GM12872 (cell line): ENCODE measurements around the gene ADAMTS20.

Experiments
- CTCF ChIP-seq: IDR thresholded peaks from 3 replicates; pipeline ENCODE4 v1.5.1; 2011; ENCODE audit warnings: low read depth, mild to moderate bottlenecking, low read length, moderate library complexity; ENCODE audit not compliant: insufficient read depth

Gene ADAMTS20

GRCh38 chr12:43329375-43329774 lies 222.6 kb downstream of the ADAMTS20 start:
- TF ChIP-seq CTCF: no peak

GRCh38 chr12:43325786-43326185 lies 226.2 kb downstream of the ADAMTS20 start:
- no peak for TF ChIP-seq CTCF

GRCh38 chr12:43320281-43320680 lies 231.7 kb downstream of the ADAMTS20 start:
- TF ChIP-seq CTCF: no peak

- TF ChIP-seq CTCF: no peak
These were observed 234.0 kb downstream of the ADAMTS20 start for GRCh38 chr12:43318021-43318420.

GRCh38 chr12:43317156-43317555 lies 234.8 kb downstream of the ADAMTS20 start:
- TF ChIP-seq CTCF: no peak

- TF ChIP-seq CTCF: no peak
These were observed 235.5 kb downstream of the ADAMTS20 start for GRCh38 chr12:43316520-43316919.

GRCh38 chr12:43315961-43316360 lies 236.0 kb downstream of the ADAMTS20 start:
- TF ChIP-seq CTCF: no peak
